ENCODE results near the gene TNP2.

TNP2 gene

GRCh38 chr16:11236461-11237254 is 32.5 kb downstream of the TNP2 start:
- H3K27me3 ChIP-seq (replicated peaks), result no peaks in the 10 kb centered on the region
- H3K36me3 ChIP-seq (replicated peaks), result no peaks in the 10 kb centered on the region
- H3K4me3 ChIP-seq (ENCODE audit: low read depth, low read length), result no peak overlapping the region
- DNase-seq, result no peak
- in situ Hi-C loops (cut with HindIII; ENCODE audit: low pct_ligation_motif_present, low sequenced_read_pairs), result no loop called here
- TF ChIP-seq CTCF (IDR thresholded peaks at IDR 0.05; ENCODE audit: low read depth, low read length, missing control alignments), result no peak
- H3K27ac ChIP-seq, result no peak overlapping the region

- DNase-seq, result no peak
- Histone ChIP-seq H3K4me3 (ENCODE audit: low read depth, low read length) (no peak overlapping the region), H3K36me3 (replicated peaks) (no peaks in the 10 kb centered on the region), H3K27ac (no peak overlapping the region), H3K27me3 (replicated peaks) (no peaks in the 10 kb centered on the region)
- no peak for TF ChIP-seq CTCF (IDR thresholded peaks at IDR 0.05; ENCODE audit: low read depth, low read length, missing control alignments)
- in situ Hi-C loops (cut with HindIII; ENCODE audit: low pct_ligation_motif_present, low sequenced_read_pairs), result no loop called here
These were observed 33.5 kb downstream of the TNP2 start for GRCh38 chr16:11235703-11235991.

- Histone ChIP-seq H3K4me3 (ENCODE audit: low read depth, low read length) (no peak overlapping the region), H3K36me3 (replicated peaks) (no peaks in the 10 kb centered on the region), H3K27me3 (replicated peaks) (no peaks in the 10 kb centered on the region), H3K27ac (no peak overlapping the region)
- no peak for TF ChIP-seq CTCF (IDR thresholded peaks at IDR 0.05; ENCODE audit: low read depth, low read length, missing control alignments)
- in situ Hi-C loops (cut with HindIII; ENCODE audit: low pct_ligation_motif_present, low sequenced_read_pairs), result no loop called here
- DNase-seq, result no peak
These were observed 34.0 kb downstream of the TNP2 start for GRCh38 chr16:11234884-11235702.

GRCh38 chr16:11233727-11234376 is 35.3 kb downstream of the TNP2 start:
- no peak for TF ChIP-seq CTCF (IDR thresholded peaks at IDR 0.05; ENCODE audit: low read depth, low read length, missing control alignments)
- no peak overlapping the region for H3K4me3 ChIP-seq (ENCODE audit: low read depth, low read length)
- in situ Hi-C loops (cut with HindIII; ENCODE audit: low pct_ligation_motif_present, low sequenced_read_pairs), result no loop called here
- no peaks in the 10 kb centered on the region for H3K36me3 ChIP-seq (replicated peaks)
- H3K27ac ChIP-seq, result no peak overlapping the region
- H3K27me3 ChIP-seq (replicated peaks), result no peaks in the 10 kb centered on the region
- DNase-seq, result no peak

GRCh38 chr16:11232852-11233726 is 36.0 kb downstream of the TNP2 start:
- Histone ChIP-seq H3K4me3 (ENCODE audit: low read depth, low read length) (no peak overlapping the region), H3K27me3 (replicated peaks) (no peaks in the 10 kb centered on the region), H3K36me3 (replicated peaks) (no peaks in the 10 kb centered on the region), H3K27ac (no peak overlapping the region)
- no peak for DNase-seq
- no peak for TF ChIP-seq CTCF (IDR thresholded peaks at IDR 0.05; ENCODE audit: low read depth, low read length, missing control alignments)
- in situ Hi-C loops (cut with HindIII; ENCODE audit: low pct_ligation_motif_present, low sequenced_read_pairs), result no loop called here
